Smooth muscle cell (in vitro differentiated cells): Measurements from ENCODE around the gene STIM1. TPM values are rescaled to one million over a fixed set of nuclear protein-coding genes. Genes with fewer than 3 reads are reported as not detected.

Experiments used
- DNase-seq: peaks from one replicate; lab custom pipeline; 2025; ENCODE audit not compliant: unreplicated experiment; lab: John Stamatoyannopoulos, UW
- H2AFZ ChIP-seq: fragments of 200-600 bp; sonication (generic); 2 replicates; pipeline ENCODE4 v1.6.0; 2016; ENCODE audit warnings: antibody characterized with exemption, low read depth, mild to moderate bottlenecking
- H3F3A ChIP-seq: fragments of 200-600 bp; sonication (generic); 2 replicates; pipeline ENCODE4 v1.6.0; 2017; ENCODE audit warnings: antibody characterized with exemption, low read depth
- H3K27ac ChIP-seq: fragments of 200-600 bp; sonication (generic); 2 replicates; pipeline ENCODE4 v1.5.1; 2016; ENCODE audit warnings: low read depth, mild to moderate bottlenecking
- H3K27me3 ChIP-seq: fragments of 200-600 bp; sonication (generic); 2 replicates; pipeline ENCODE4 v1.6.1; 2016; ENCODE audit warnings: low read depth, mild to moderate bottlenecking
- H3K36me3 ChIP-seq: fragments of 200-600 bp; sonication (generic); 2 replicates; pipeline ENCODE4 v1.5.1; 2016; ENCODE audit warnings: low read depth
- H3K4me1 ChIP-seq: fragments of 200-600 bp; sonication (generic); 2 replicates; pipeline ENCODE4 v1.5.1; 2016; ENCODE audit warnings: low read depth
- H3K4me2 ChIP-seq: fragments of 200-600 bp; sonication (generic); 2 replicates; pipeline ENCODE4 v1.6.0; 2016; ENCODE audit warnings: mild to moderate bottlenecking
- H3K4me3 ChIP-seq: fragments of 200-600 bp; sonication (generic); 2 replicates; pipeline ENCODE4 v1.5.1; 2016; ENCODE audit warnings: mild to moderate bottlenecking
- H3K79me2 ChIP-seq: fragments of 200-600 bp; sonication (generic); 2 replicates; pipeline ENCODE4 v1.6.0; 2016; ENCODE audit warnings: low read depth, mild to moderate bottlenecking
- H3K9ac ChIP-seq: fragments of 200-600 bp; sonication (generic); 2 replicates; pipeline ENCODE4 v1.6.0; 2016; ENCODE audit warnings: low read depth
- H3K9me3 ChIP-seq: fragments of 200-600 bp; sonication (generic); replicated peaks from 2 replicates; pipeline ENCODE4 v1.5.1; 2016; ENCODE audit warnings: low read depth
- H4K20me1 ChIP-seq: fragments of 200-600 bp; sonication (generic); 2 replicates; pipeline ENCODE4 v1.6.0; 2016; ENCODE audit warnings: low read depth
- WGBS: methylation state at CpG from one replicate; pipeline ENCODE4 v1.1.7; 2016; ENCODE audit warnings: low lambda C conversion rate; 5-methylcytosine and 5-hydroxymethylcytosine counted together
- polyA plus RNA-seq: library from polyadenylated mRNA; unstranded; fragments of >200 nt; fragmentation: Nextera tagmentation; extraction: Ambion mirVana; gene quantifications from 2 replicates; pipeline ENCODE4 v1.2.1, GENCODE V29; 2016
- total RNA-seq: library from RNA; depleted of rRNA; stranded (reverse); fragments of >200 nt; gene quantifications from 2 replicates; pipeline ENCODE4 v1.2.3, GENCODE V29; 2014
- TF ChIP-seq, protein P1 (sequence below): fragments of 200-600 bp; sonication (generic); IDR thresholded peaks from 2 replicates; pipeline ENCODE4 v1.5.1; 2017; ENCODE audit warnings: borderline replicate concordance, mild to moderate bottlenecking, antibody characterized with exemption; ENCODE audit not compliant: insufficient read depth, poor library complexity, severe bottlenecking

STIM1 gene
- total and polyA plus RNA-seq, 2 experiments from 2014 or later: 15.3 to 31.5 TPM

DNA sequence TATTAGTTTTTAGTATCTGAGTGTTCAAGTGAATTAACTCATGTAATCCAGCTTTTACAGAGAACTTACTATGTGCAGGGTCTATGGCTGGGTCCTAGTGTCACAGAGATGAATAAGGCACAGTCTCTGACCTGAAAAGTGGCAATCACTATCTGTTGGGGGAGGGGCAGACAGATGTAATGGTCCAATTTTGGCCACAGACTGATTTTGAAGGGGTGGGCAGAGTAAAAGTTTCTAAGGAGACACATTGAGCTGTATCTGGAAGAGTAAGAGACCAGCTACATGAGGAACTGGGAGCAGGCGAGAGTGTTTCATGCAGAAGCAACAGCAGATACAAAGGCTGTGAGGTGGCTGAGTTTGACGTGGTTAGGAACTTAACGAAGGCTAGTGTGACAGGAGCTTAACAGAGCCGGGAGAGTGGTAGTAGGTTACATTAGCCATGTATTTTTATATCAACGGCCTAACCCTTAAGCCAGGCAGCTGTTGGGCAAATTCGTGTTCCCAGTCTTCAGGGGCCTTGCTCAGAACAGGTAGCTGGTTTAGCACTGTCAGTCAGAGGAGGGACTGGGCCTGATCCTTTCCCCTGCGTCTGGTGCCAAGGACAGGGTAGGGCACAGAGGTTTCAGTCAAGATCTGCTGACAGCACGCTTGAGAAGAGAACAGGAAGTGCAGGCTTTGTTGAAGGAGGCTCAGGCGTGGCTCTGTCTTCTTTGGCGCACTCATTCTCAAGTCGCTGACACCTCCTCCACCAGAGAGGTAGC is 1.4 kb upstream of the STIM1 start:
- Histone ChIP-seq H2AFZ (peak overlapping the region; percentile 87), H3K27ac (peak overlapping the region; percentile 29), H3K36me3 (no peaks in the 10 kb centered on the region), H3K4me1 (peaks cover 10% of the 10 kb centered on the region), H3K27me3 (no peaks in the 10 kb centered on the region), H3F3A (no peaks in the 10 kb centered on the region), H3K9me3 (no peaks in the 10 kb centered on the region), H3K9ac (no peak overlapping the region), H3K4me2 (peak overlapping the region; percentile 99), H3K4me3 (peak overlapping the region; percentile 78), H3K79me2 (peaks cover 33% of the 10 kb centered on the region), H4K20me1 (peaks cover 28% of the 10 kb centered on the region)
- TF ChIP-seq, protein P1, sequence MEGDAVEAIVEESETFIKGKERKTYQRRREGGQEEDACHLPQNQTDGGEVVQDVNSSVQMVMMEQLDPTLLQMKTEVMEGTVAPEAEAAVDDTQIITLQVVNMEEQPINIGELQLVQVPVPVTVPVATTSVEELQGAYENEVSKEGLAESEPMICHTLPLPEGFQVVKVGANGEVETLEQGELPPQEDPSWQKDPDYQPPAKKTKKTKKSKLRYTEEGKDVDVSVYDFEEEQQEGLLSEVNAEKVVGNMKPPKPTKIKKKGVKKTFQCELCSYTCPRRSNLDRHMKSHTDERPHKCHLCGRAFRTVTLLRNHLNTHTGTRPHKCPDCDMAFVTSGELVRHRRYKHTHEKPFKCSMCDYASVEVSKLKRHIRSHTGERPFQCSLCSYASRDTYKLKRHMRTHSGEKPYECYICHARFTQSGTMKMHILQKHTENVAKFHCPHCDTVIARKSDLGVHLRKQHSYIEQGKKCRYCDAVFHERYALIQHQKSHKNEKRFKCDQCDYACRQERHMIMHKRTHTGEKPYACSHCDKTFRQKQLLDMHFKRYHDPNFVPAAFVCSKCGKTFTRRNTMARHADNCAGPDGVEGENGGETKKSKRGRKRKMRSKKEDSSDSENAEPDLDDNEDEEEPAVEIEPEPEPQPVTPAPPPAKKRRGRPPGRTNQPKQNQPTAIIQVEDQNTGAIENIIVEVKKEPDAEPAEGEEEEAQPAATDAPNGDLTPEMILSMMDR: no peak
- WGBS: 59% methylated on average over 11 of the region's 11 CpGs
- DNase-seq: no peak

DNA sequence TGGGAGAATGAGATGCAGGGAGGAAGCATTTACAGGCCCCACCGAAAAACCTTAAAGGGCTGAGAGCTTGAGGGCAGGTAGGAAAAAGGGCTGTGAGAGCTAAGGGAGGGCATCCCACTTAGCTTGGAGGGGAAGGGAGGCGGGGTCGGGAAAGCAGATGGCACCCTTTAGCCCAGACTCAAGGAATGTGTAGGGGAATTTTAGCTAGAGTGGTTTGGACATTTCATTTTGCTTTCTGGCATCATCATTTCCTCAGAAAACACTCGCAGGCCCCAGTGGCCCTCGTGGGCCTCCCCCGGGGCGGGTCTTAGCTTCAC is 846 bp upstream of the STIM1 start:
- peaks cover 32% of the 10 kb centered on the region for H4K20me1 ChIP-seq
- no peaks in the 10 kb centered on the region for H3K36me3 ChIP-seq
- H3K4me1 ChIP-seq: peaks cover 11% of the 10 kb centered on the region
- no peaks in the 10 kb centered on the region for H3K27me3 ChIP-seq
- peak overlapping the region; percentile 87 for H2AFZ ChIP-seq
- no peak for DNase-seq
- H3K79me2 ChIP-seq: peaks cover 39% of the 10 kb centered on the region
- peak overlapping the region; percentile 78 for H3K4me3 ChIP-seq
- H3K9ac ChIP-seq: no peak overlapping the region
- H3K4me2 ChIP-seq: peak overlapping the region; percentile 99
- WGBS: 18% methylated on average over 7 of the region's 7 CpGs
- peak overlapping the region; percentile 29 for H3K27ac ChIP-seq
- H3K9me3 ChIP-seq: no peaks in the 10 kb centered on the region
- H3F3A ChIP-seq: no peaks in the 10 kb centered on the region
- TF ChIP-seq, protein P1: no peak

DNA sequence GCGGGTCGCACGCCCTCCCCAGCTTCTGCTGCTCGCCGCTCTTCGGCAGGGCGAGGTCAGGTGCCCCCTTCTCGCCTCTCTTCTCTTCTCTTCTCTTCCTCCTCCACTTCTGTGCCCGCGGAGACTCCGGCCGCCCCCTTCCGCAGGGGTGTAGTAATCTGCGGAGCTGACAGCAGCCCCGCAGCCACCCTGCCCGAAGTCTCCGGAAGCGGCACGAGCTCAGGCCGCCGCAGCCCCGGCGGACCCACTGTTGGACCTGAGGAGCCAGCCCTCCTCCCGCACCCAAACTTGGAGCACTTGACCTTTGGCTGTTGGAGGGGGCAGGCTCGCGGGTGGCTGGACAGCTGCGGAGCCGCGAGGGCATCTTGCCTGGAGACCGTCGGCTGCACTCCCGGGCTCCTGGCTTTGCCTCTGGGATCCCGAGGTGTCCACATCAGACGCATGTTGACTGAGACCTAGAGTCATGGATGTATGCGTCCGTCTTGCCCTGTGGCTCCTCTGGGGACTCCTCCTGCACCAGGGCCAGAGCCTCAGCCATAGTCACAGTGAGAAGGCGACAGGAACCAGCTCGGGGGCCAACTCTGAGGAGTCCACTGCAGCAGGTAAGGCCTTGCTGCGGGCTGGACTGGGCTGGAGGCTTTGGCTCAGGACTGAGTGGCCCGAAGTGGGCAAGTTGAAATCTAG is 486 bp downstream of the STIM1 start:
- WGBS: 9% methylated on average over 31 of the region's 40 CpGs
- H3K79me2 ChIP-seq: peaks cover 52% of the 10 kb centered on the region
- peak; percentile 39 for DNase-seq

More for the DNA sequence above, 486 bp downstream of the STIM1 start:
- H3K9ac ChIP-seq: peak overlapping the region; percentile 60
- no peak overlapping the region for H3K27ac ChIP-seq
- H3F3A ChIP-seq: no peaks in the 10 kb centered on the region
- H2AFZ ChIP-seq: peak overlapping the region; percentile 92
- no peaks in the 10 kb centered on the region for H3K9me3 ChIP-seq
- H3K4me2 ChIP-seq: peak overlapping the region; percentile 99
- H3K4me3 ChIP-seq: peak overlapping the region; percentile 78
- H4K20me1 ChIP-seq: peaks cover 37% of the 10 kb centered on the region
- TF ChIP-seq, protein P1: no peak
- peaks cover 15% of the 10 kb centered on the region for H3K4me1 ChIP-seq
- no peaks in the 10 kb centered on the region for H3K27me3 ChIP-seq
- no peaks in the 10 kb centered on the region for H3K36me3 ChIP-seq
